ENCODE data around the gene MDC1. TPM values are rescaled to one million over a fixed set of nuclear protein-coding genes. Genes with fewer than 3 reads are reported as not detected.

MDC1 gene, protein sequence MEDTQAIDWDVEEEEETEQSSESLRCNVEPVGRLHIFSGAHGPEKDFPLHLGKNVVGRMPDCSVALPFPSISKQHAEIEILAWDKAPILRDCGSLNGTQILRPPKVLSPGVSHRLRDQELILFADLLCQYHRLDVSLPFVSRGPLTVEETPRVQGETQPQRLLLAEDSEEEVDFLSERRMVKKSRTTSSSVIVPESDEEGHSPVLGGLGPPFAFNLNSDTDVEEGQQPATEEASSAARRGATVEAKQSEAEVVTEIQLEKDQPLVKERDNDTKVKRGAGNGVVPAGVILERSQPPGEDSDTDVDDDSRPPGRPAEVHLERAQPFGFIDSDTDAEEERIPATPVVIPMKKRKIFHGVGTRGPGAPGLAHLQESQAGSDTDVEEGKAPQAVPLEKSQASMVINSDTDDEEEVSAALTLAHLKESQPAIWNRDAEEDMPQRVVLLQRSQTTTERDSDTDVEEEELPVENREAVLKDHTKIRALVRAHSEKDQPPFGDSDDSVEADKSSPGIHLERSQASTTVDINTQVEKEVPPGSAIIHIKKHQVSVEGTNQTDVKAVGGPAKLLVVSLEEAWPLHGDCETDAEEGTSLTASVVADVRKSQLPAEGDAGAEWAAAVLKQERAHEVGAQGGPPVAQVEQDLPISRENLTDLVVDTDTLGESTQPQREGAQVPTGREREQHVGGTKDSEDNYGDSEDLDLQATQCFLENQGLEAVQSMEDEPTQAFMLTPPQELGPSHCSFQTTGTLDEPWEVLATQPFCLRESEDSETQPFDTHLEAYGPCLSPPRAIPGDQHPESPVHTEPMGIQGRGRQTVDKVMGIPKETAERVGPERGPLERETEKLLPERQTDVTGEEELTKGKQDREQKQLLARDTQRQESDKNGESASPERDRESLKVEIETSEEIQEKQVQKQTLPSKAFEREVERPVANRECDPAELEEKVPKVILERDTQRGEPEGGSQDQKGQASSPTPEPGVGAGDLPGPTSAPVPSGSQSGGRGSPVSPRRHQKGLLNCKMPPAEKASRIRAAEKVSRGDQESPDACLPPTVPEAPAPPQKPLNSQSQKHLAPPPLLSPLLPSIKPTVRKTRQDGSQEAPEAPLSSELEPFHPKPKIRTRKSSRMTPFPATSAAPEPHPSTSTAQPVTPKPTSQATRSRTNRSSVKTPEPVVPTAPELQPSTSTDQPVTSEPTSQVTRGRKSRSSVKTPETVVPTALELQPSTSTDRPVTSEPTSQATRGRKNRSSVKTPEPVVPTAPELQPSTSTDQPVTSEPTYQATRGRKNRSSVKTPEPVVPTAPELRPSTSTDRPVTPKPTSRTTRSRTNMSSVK (N-terminal part only)
- total RNA-seq (2016; rRNA removed; fragmentation: Illumina TruSeq; extraction: Trizol) (8.4 and 20.5 TPM in 2 replicates), polyA plus RNA-seq (2011; rRNA removed) (11.7 and 14.0 TPM in 2 replicates), polyA minus RNA-seq (2011; rRNA and poly(A)+ RNA removed; ENCODE audit: low replicate concordance) (16.6 and 29.4 TPM in 2 replicates), Bru-seq, nascent RNA (percentile 65 among the genes with signal in this experiment), BruChase-seq, experiment 1, labeled RNA remaining after a 6-hour chase (percentile 84 among the genes with signal in this experiment), BruChase-seq, experiment 2, labeled RNA remaining after a 2-hour chase (percentile 76 among the genes with signal in this experiment)
- 2.6 TPM in 2 replicates for total RNA-seq (2016; cell fraction: cytosol; rRNA removed; fragmentation: Illumina TruSeq; extraction: Trizol; ENCODE audit: low read depth)
- total RNA-seq (2016; cell fraction: insoluble cytoplasmic fraction; rRNA removed; fragmentation: Illumina TruSeq; extraction: Trizol), result 9.0 and 18.7 TPM in 2 replicates
- total RNA-seq (2016; cell fraction: membrane; rRNA removed; fragmentation: Illumina TruSeq; extraction: Trizol), result 7.6 TPM in 2 replicates
- total RNA-seq (2016; cell fraction: nucleus; rRNA removed; fragmentation: Illumina TruSeq; extraction: Trizol), result 18.3 and 20.9 TPM in 2 replicates
- 4.5 and 6.7 TPM in 2 replicates for polyA plus RNA-seq (2011; cell fraction: cytosol; rRNA removed)
- polyA plus RNA-seq (2011; cell fraction: nucleus; rRNA removed), result 39.8 and 42.9 TPM in 2 replicates
- polyA plus RNA-seq (2012), result 14.2 and 21.0 TPM in 2 replicates
- 1.2 and 1.3 TPM in 2 replicates for polyA plus RNA-seq (2016; cell fraction: cytosol; fragmentation: Illumina TruSeq; extraction: Trizol; ENCODE audit: low read depth)
- 13.9 and 27.7 TPM in 2 replicates for polyA plus RNA-seq (2016; cell fraction: insoluble cytoplasmic fraction; fragmentation: Illumina TruSeq; extraction: Trizol; ENCODE audit: low read depth)
- 2.2 and 3.4 TPM in 2 replicates for polyA plus RNA-seq (2016; cell fraction: membrane; fragmentation: Illumina TruSeq; extraction: Trizol; ENCODE audit: low read depth)
- 66.8 and 94.4 TPM in 2 replicates for polyA plus RNA-seq (2016; cell fraction: nucleus; fragmentation: Illumina TruSeq; extraction: Trizol; ENCODE audit: insufficient read depth, low read depth)
- polyA minus RNA-seq (2011; cell fraction: cytosol; rRNA and poly(A)+ RNA removed), result 8.0 and 10.3 TPM in 2 replicates
- polyA minus RNA-seq (2011; cell fraction: nucleus; rRNA and poly(A)+ RNA removed), result 7.6 and 9.1 TPM in 2 replicates
- long read RNA-seq, experiment 1, partial matches to known transcripts, result 3 of 4 reads
- long read RNA-seq, experiment 1, other reads (novel, unspliced or antisense), result 1 of 4 reads
- long read RNA-seq, experiment 2, partial matches to known transcripts, result 16 of 25 reads
- long read RNA-seq, experiment 2, other reads (novel, unspliced or antisense), result 9 of 25 reads

DNA sequence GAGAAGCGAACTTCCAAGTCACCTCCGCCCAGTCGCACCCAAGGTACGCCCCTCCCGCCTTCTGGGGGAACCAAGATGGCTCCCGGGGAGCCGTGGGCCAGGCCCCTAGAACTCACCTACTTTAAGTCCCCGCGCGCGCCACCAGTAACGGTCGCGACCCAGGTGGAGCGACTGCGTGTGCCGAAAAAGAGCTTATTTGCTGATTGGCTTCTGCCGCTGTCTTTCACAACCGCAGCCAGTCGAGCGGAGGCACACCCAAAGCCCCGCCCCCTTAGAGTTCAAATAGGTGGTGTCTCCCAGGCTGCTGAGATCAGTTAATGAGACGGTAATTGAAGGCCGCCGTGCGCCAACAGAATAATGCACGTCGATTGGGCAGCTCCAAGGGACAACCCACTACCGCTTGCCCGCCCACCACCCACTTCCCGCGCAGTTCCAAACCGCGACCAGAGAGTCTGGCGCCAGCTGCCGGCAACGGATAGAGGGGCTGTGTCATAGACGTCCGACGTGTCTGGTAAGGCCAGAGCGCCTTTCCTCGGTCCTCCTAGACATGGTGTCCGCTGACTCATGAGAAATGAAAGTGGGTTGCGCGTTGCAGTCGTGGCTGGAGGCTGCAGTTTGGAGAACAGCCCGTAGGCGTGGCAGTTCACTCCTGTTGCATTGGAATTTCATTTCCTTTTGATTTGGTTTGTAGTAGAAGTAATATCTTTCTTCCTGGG, at the start of gene MDC1:
Gene MDC1 (minus strand): TSS at position 153 of the 716 bp plus-strand sequence. CDS start 2,106 bp downstream, outside the sequence.
- Histone ChIP-seq H3K9me3 (ENCODE audit: low read length) (no peaks in the 10 kb centered on the region), H3K27ac (ENCODE audit: extremely low read length, insufficient read depth, low read length) (peak within 1 kb of the TSS; percentile 94), H3K4me3 (replicated peaks in 1 of 3; ENCODE audit: insufficient read depth in 1 of 3, low read depth in 2 of 3, low read length in 3 of 3) (peak within 1 kb of the TSS; percentile 68 to 84 (median 76)), H2AFZ (ENCODE audit: low read length) (peak within 1 kb of the TSS; percentile 33), H3K4me1 (ENCODE audit: insufficient read depth, low read length) (peaks cover 37% of the 10 kb centered on the region), H3K27me3 (ENCODE audit: control insufficient read depth in 1 of 2, insufficient read depth in 2 of 2, low read length in 2 of 2) (no peaks in the 10 kb centered on the region; a peak in 1 of 5 replicates), H3K4me2 (ENCODE audit: low read depth, low read length) (peak within 1 kb of the TSS; percentile 96), H3K79me2 (ENCODE audit: insufficient read depth, low read length) (peaks cover 29% of the 10 kb centered on the region), H4K20me1 (ENCODE audit: insufficient read depth, low read length) (peaks cover 9% of the 10 kb centered on the region; the same call in 1 of the 2 replicates), H3K9ac (ENCODE audit: insufficient read depth, low read depth, low read length) (peak within 1 kb of the TSS; percentile 89), H3K36me3 (replicated peaks in 1 of 2; ENCODE audit: control insufficient read depth in 1 of 2, insufficient read depth in 2 of 2, low read length in 2 of 2) (peaks cover 12 to 20% of the 10 kb centered on the region in 2 experiments)
- intact Hi-C loops (cut with micrococcal nuclease; ENCODE audit: unreplicated experiment) (loop anchor here (1.0 to 2.0 kb wide), 2 partner anchors 38 to 160 kb away; partner anchors contain the start of genes GNL1 and PRR3), in situ Hi-C loops (cut with HindIII; ENCODE audit: extremely low pct_ligation_motif_present, low pct_unique_long_range_greater_than_20kb) (no loop called here)
- WGBS (ENCODE audit: low lambda C conversion rate), result 0% methylated on average over 39 of the region's 48 CpGs
- no TSS peak for BruUV-seq (replicated peaks)
- peak; percentile 92 for FAIRE-seq
- ChIA-PET CTCF (ENCODE audit: low intra/inter-chr PET ratio, low total read pairs) (no interaction called here), POLR2A (interaction anchor here (0.6 to 2.9 kb wide), 38 partner anchors 9 to 197 kb away, joined by 3 to 50 read pairs (median 6); partner anchors contain the start of genes ATAT1, DDR1, DHX16 and FLOT1)
- DNase-seq (ENCODE audit: low spot score), result peak; percentile 100
- ATAC-seq, result peak; percentile 88
- TF ChIP-seq SOX13 (IDR thresholded peaks at IDR 0.05) (no peak), SOX13 (CRISPR knock-in tag; conservative IDR thresholded peaks at IDR 0.05 in 1 of 2, IDR thresholded peaks at IDR 0.05 in 1 of 2) (peak in 1 of 2 experiments; percentile 83; a peak in 2 of 4 replicates), KDM4B (CRISPR knock-in tag; IDR thresholded peaks at IDR 0.05) (peak; percentile 86; the same call in 1 of the 2 replicates), THAP11 (CRISPR knock-in tag; IDR thresholded peaks at IDR 0.05) (peak; percentile 98), ELF4 (CRISPR knock-in tag; IDR thresholded peaks at IDR 0.05; ENCODE audit: borderline replicate concordance) (no peak), ZBTB7A (CRISPR knock-in tag; IDR thresholded peaks at IDR 0.05) (no peak), SMAD1 (CRISPR knock-in tag; IDR thresholded peaks at IDR 0.05; ENCODE audit: borderline replicate concordance, low read depth) (peak; percentile 97; the same call in 1 of the 2 replicates)
- TF ChIP-seq, protein P1, sequence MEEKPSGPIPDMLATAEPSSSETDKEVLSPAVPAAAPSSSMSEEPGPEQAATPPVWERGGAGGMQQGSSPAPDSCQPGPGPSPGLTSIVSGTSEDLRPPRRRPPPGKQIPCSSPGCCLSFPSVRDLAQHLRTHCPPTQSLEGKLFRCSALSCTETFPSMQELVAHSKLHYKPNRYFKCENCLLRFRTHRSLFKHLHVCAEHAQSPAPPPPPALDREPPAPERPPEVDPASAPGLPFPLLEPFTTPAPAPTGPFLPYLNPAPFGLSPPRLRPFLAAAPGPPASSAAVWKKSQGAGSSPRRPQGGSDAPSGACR (CRISPR knock-in tag; IDR thresholded peaks at IDR 0.05), result peak; percentile 89
- TF ChIP-seq, protein P2, sequence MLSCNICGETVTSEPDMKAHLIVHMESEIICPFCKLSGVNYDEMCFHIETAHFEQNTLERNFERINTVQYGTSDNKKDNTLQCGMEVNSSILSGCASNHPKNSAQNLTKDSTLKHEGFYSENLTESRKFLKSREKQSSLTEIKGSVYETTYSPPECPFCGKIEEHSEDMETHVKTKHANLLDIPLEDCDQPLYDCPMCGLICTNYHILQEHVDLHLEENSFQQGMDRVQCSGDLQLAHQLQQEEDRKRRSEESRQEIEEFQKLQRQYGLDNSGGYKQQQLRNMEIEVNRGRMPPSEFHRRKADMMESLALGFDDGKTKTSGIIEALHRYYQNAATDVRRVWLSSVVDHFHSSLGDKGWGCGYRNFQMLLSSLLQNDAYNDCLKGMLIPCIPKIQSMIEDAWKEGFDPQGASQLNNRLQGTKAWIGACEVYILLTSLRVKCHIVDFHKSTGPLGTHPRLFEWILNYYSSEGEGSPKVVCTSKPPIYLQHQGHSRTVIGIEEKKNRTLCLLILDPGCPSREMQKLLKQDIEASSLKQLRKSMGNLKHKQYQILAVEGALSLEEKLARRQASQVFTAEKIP (CRISPR knock-in tag; IDR thresholded peaks at IDR 0.05; ENCODE audit: borderline replicate concordance), result no peak

Measured in HepG2 (cell line).